ENCODE results near the gene DNAJC11.
A peak's percentile ranks its signal among the peaks of the same experiment; 100 is the strongest.

The DNAJC11 gene

GRCh38 chr1:6631058-6631457 is 70.6 kb downstream of the DNAJC11 start:
- H3K4me3 ChIP-seq (ENCODE audit: low read depth, low read length): no peak overlapping the region
- TF ChIP-seq CTCF (conservative IDR thresholded peaks at IDR 0.05; ENCODE audit: low read depth, low read length): no peak
- no peak for DNase-seq (ENCODE audit: low read depth)

GRCh38 chr1:6630027-6630426 is 71.6 kb downstream of the DNAJC11 start:
- TF ChIP-seq CTCF (conservative IDR thresholded peaks at IDR 0.05; ENCODE audit: low read depth, low read length): no peak
- no peak overlapping the region for H3K4me3 ChIP-seq (ENCODE audit: low read depth, low read length)
- DNase-seq (ENCODE audit: low read depth): no peak

GRCh38 chr1:6628971-6629479 is 72.6 kb downstream of the DNAJC11 start:
- no peak for DNase-seq (ENCODE audit: low read depth)
- no peak overlapping the region for H3K4me3 ChIP-seq (ENCODE audit: low read depth, low read length)
- no peak for TF ChIP-seq CTCF (conservative IDR thresholded peaks at IDR 0.05; ENCODE audit: low read depth, low read length)

- no peak for TF ChIP-seq CTCF (conservative IDR thresholded peaks at IDR 0.05; ENCODE audit: low read depth, low read length)
- no peak for DNase-seq (ENCODE audit: low read depth)
- no peak overlapping the region for H3K4me3 ChIP-seq (ENCODE audit: low read depth, low read length)
These were observed 73.6 kb downstream of the DNAJC11 start for GRCh38 chr1:6627841-6628545.

GRCh38 chr1:6627031-6627430 is 74.6 kb downstream of the DNAJC11 start:
- no peak for TF ChIP-seq CTCF (conservative IDR thresholded peaks at IDR 0.05; ENCODE audit: low read depth, low read length)
- H3K4me3 ChIP-seq (ENCODE audit: low read depth, low read length): no peak overlapping the region
- no peak for DNase-seq (ENCODE audit: low read depth)

GRCh38 chr1:6625584-6626149 is 75.9 kb downstream of the DNAJC11 start:
- no peak for TF ChIP-seq CTCF (conservative IDR thresholded peaks at IDR 0.05; ENCODE audit: low read depth, low read length)
- H3K4me3 ChIP-seq (ENCODE audit: low read depth, low read length): peak overlapping the region; percentile 78
- DNase-seq (ENCODE audit: low read depth): peak; percentile 54
